ENCODE results near the gene RAPGEF4.

- no peak for TF ChIP-seq CTCF (IDR thresholded peaks at IDR 0.05 in 4 of 5, conservative IDR thresholded peaks at IDR 0.05 in 1 of 5)
- no peak for TF ChIP-seq POLR2A (IDR thresholded peaks at IDR 0.05)
These were observed 215.9 kb downstream of the RAPGEF4 start for GRCh38 chr2:172951554-172951953.
